IMR-90 (cell line): ENCODE measurements around the gene MAD2L2. TPM values are rescaled to one million over a fixed set of nuclear protein-coding genes. Genes with fewer than 3 reads are reported as not detected.

Experiments used
- ATAC-seq: fragments of 200-7000 bp; cut with Tn5 transposase; 2 replicates; pipeline ENCODE4 v1.9.1; 2020; ENCODE audit warnings: low read depth, mild to moderate bottlenecking, moderate library complexity
- BruUV-seq: library from RNA; stranded (reverse); fragments of 400-500 nt; replicated peaks from 2 replicates; lab custom pipeline; 2021; lab: Mats Ljungman, UMichigan
- CTCF ChIA-PET: fragments of 300-600 bp; formaldehyde crosslinking; extraction: SDS; loops from one replicate; lab custom pipeline; 2021; ENCODE audit warnings: antibody characterized with exemption; lab: Yijun Ruan, JAX
- POLR2A ChIA-PET: fragments of 300-600 bp; sonication (Branson Sonifier 250); formaldehyde crosslinking; loops from one replicate; lab custom pipeline; 2022; ENCODE audit warnings: antibody characterized with exemption; ENCODE audit not compliant: unreplicated experiment; lab: Charles Lee
- DNase-seq: peaks from one replicate; pipeline ENCODE4 v3.0.0; 2013
- H2AFZ ChIP-seq: replicated peaks from 2 replicates; pipeline ENCODE3; 2013; ENCODE audit warnings: low read length, mild to moderate bottlenecking; ENCODE audit not compliant: poor library complexity
- H2AK5ac ChIP-seq: 2 replicates; pipeline ENCODE4 v1.6.1; 2013; ENCODE audit warnings: low read depth, low read length, inconsistent platforms
- H2AK9ac ChIP-seq: replicated peaks from 2 replicates; pipeline ENCODE3; 2013; ENCODE audit warnings: mild to moderate bottlenecking, low read depth, low read length, moderate library complexity; ENCODE audit not compliant: poor library complexity
- H2BK120ac ChIP-seq: 2 replicates; pipeline ENCODE4 v1.6.1; 2013; ENCODE audit warnings: low read depth, low read length, inconsistent platforms
- H2BK15ac ChIP-seq: 3 replicates; pipeline ENCODE4 v1.6.1; 2013; ENCODE audit warnings: low read depth, low read length, inconsistent platforms
- H2BK20ac ChIP-seq: 2 replicates; pipeline ENCODE4 v1.6.1; 2013; ENCODE audit warnings: low read depth, mild to moderate bottlenecking, inconsistent platforms, low read length, moderate library complexity
- H2BK5ac ChIP-seq: 2 replicates; pipeline ENCODE4 v1.6.1; 2013; ENCODE audit warnings: mild to moderate bottlenecking, low read depth, low read length, inconsistent platforms; ENCODE audit not compliant: poor library complexity, severe bottlenecking
- H3K14ac ChIP-seq: replicated peaks from 2 replicates; pipeline ENCODE4 v1.6.1; 2013; ENCODE audit warnings: low read depth, low read length, inconsistent platforms
- H3K18ac ChIP-seq: 2 replicates; pipeline ENCODE4 v1.6.1; 2013; ENCODE audit warnings: low read depth, low read length, control low read depth
- H3K23ac ChIP-seq: 2 replicates; pipeline ENCODE4 v1.6.1; 2013; ENCODE audit warnings: low read depth, low read length, inconsistent platforms
- H3K27ac ChIP-seq: 2 replicates; pipeline ENCODE4 v1.5.1; 2013; ENCODE audit warnings: mild to moderate bottlenecking, control low read depth, low read length; ENCODE audit not compliant: insufficient read depth
- H3K27me3 ChIP-seq: 2 replicates; pipeline ENCODE4 v1.6.1; 2013; ENCODE audit warnings: low read length; ENCODE audit not compliant: control insufficient read depth, insufficient read depth
- H3K36me3 ChIP-seq: 2 replicates; pipeline ENCODE4 v1.6.1; 2013; ENCODE audit warnings: low read length, mixed read lengths; ENCODE audit not compliant: control insufficient read depth, insufficient read depth
- H3K4ac ChIP-seq: 2 replicates; pipeline ENCODE4 v1.6.1; 2013; ENCODE audit warnings: low read depth, low read length, inconsistent platforms
- H3K4me1 ChIP-seq: 2 replicates; pipeline ENCODE4 v1.6.1; 2013; ENCODE audit warnings: low read length, mixed read lengths; ENCODE audit not compliant: control insufficient read depth, insufficient read depth
- H3K4me2 ChIP-seq: 2 replicates; pipeline ENCODE4 v1.6.1; 2013; ENCODE audit warnings: low read depth, mild to moderate bottlenecking, control low read depth, low read length, moderate library complexity
- H3K4me3 ChIP-seq: 2 replicates; pipeline ENCODE4 v1.5.1; 2013; ENCODE audit warnings: low read depth, mild to moderate bottlenecking, control low read depth, low read length, moderate library complexity; ENCODE audit not compliant: insufficient read depth
- H3K56ac ChIP-seq: 2 replicates; pipeline ENCODE4 v1.6.1; 2013; ENCODE audit warnings: low read length, inconsistent platforms; ENCODE audit not compliant: insufficient read depth; ENCODE audit errors: extremely low read depth
- H3K79me1 ChIP-seq, 2 experiments: 2 replicates each; pipeline ENCODE4 v1.6.1; 2013; ENCODE audit warnings: low read length in 2 of 2, inconsistent platforms in 1 of 2, low read depth in 1 of 2
- H3K9ac ChIP-seq: 2 replicates; pipeline ENCODE4 v1.6.1; 2013; ENCODE audit warnings: low read depth, low read length, control low read depth
- H3K9me1 ChIP-seq: 2 replicates; pipeline ENCODE4 v1.6.1; 2013; ENCODE audit warnings: low read length, inconsistent platforms; ENCODE audit not compliant: insufficient read depth
- H3K9me3 ChIP-seq: 2 replicates; pipeline ENCODE4 v1.6.1; 2013; ENCODE audit warnings: low read length; ENCODE audit not compliant: control insufficient read depth, insufficient read depth
- H4K20me1 ChIP-seq: 2 replicates; pipeline ENCODE4 v1.6.1; 2013; ENCODE audit warnings: low read length, inconsistent platforms; ENCODE audit not compliant: insufficient read depth
- H4K5ac ChIP-seq: 2 replicates; pipeline ENCODE4 v1.6.1; 2013; ENCODE audit warnings: mild to moderate bottlenecking, low read depth, low read length, control low read depth
- H4K8ac ChIP-seq, 2 experiments: 2 replicates each; pipeline ENCODE4 v1.6.1; 2013; ENCODE audit warnings: low read depth in 2 of 2, low read length in 2 of 2, control low read depth in 1 of 2, inconsistent platforms in 1 of 2
- H4K91ac ChIP-seq: 2 replicates; pipeline ENCODE4 v1.6.1; 2013; ENCODE audit warnings: low read depth, low read length, inconsistent platforms; ENCODE audit not compliant: insufficient read depth
- BHLHE40 ChIP-seq: fragments of 150-350 bp; IDR thresholded peaks from 2 replicates; pipeline ENCODE4 v1.6.1; 2016; ENCODE audit warnings: mild to moderate bottlenecking, low read depth, low read length
- CEBPB ChIP-seq: IDR thresholded peaks from 2 replicates; pipeline ENCODE4 v1.6.1; 2012; ENCODE audit warnings: low read depth, low read length, improper control_type of control experiment
- CHD1 ChIP-seq: IDR thresholded peaks from 2 replicates; pipeline ENCODE4 v1.6.1; 2012; ENCODE audit warnings: low read depth, low read length, improper control_type of control experiment
- CTCF ChIP-seq: conservative IDR thresholded peaks from 2 replicates; pipeline ENCODE4 v1.5.1; 2012; ENCODE audit warnings: mild to moderate bottlenecking, low read depth, low read length, improper control_type of control experiment
- ELK1 ChIP-seq: fragments of 150-350 bp; IDR thresholded peaks from 2 replicates; pipeline ENCODE4 v1.6.1; 2016; ENCODE audit warnings: low read depth, mild to moderate bottlenecking, low read length, moderate library complexity, borderline replicate concordance
- FOS ChIP-seq: fragments of 150-350 bp; IDR thresholded peaks from 2 replicates; pipeline ENCODE4 v1.6.1; 2016; ENCODE audit warnings: low read depth, low read length
- MAFK ChIP-seq: IDR thresholded peaks from 2 replicates; pipeline ENCODE4 v1.6.1; 2012; ENCODE audit warnings: low read depth, low read length, improper control_type of control experiment
- MAZ ChIP-seq: IDR thresholded peaks from 2 replicates; pipeline ENCODE4 v1.6.1; 2012; ENCODE audit warnings: low read depth, mild to moderate bottlenecking, low read length, improper control_type of control experiment, moderate library complexity, borderline replicate concordance
- MXI1 ChIP-seq: IDR thresholded peaks from 2 replicates; pipeline ENCODE4 v1.6.1; 2012; ENCODE audit warnings: low read depth, mild to moderate bottlenecking, low read length, moderate library complexity, borderline replicate concordance
- NFE2L2 ChIP-seq: fragments of 150-350 bp; IDR thresholded peaks from 2 replicates; pipeline ENCODE4 v1.6.1; 2016; ENCODE audit warnings: low read depth, mild to moderate bottlenecking, low read length
- POLR2A ChIP-seq: IDR thresholded peaks from 2 replicates; pipeline ENCODE4 v1.6.1; 2012; ENCODE audit warnings: mild to moderate bottlenecking, low read depth, low read length
- RAD21 ChIP-seq: IDR thresholded peaks from 2 replicates; pipeline ENCODE4 v1.6.1; 2012; ENCODE audit warnings: low read length, improper control_type of control experiment
- RCOR1 ChIP-seq: IDR thresholded peaks from 2 replicates; pipeline ENCODE4 v1.6.1; 2012; ENCODE audit warnings: mild to moderate bottlenecking, low read length, improper control_type of control experiment; ENCODE audit not compliant: insufficient replicate concordance
- RFX5 ChIP-seq: IDR thresholded peaks from 2 replicates; pipeline ENCODE4 v1.8.0; 2012; ENCODE audit warnings: low read depth, mild to moderate bottlenecking, low read length, moderate library complexity
- SMC3 ChIP-seq: fragments of 150-350 bp; IDR thresholded peaks from 2 replicates; pipeline ENCODE4 v1.6.1; 2016; ENCODE audit warnings: low read depth, mild to moderate bottlenecking, antibody characterized with exemption, low read length, moderate library complexity
- USF2 ChIP-seq: fragments of 150-350 bp; IDR thresholded peaks from 2 replicates; pipeline ENCODE4 v1.6.1; 2017; ENCODE audit warnings: mild to moderate bottlenecking, antibody characterized with exemption, low read length, low read depth
- WGBS, 2 experiments: methylation state at CpG; one replicate each; pipeline versions ENCODE4 v1.1.5 to v1.1.7; 2013; ENCODE audit warnings: missing lambda C conversion rate in 2 of 2; ENCODE audit not compliant: insufficient read length in 1 of 2; ENCODE audit errors: extremely low coverage in 2 of 2; 5-methylcytosine and 5-hydroxymethylcytosine counted together
- dilution Hi-C: fragments of 300-500 bp; cut with HindIII; formaldehyde crosslinking; loops from one replicate; pipeline ENCODE4 v1.14.3; 2018; ENCODE audit warnings: low sequenced_read_pairs; ENCODE audit not compliant: unreplicated experiment
- in situ Hi-C: fragments of 300-500 bp; cut with MboI; formaldehyde crosslinking; loops from 3 replicates; pipeline ENCODE4 v1.14.3; 2019; ENCODE audit warnings: low sequenced_read_pairs, inconsistent platforms, mixed read lengths
- intact Hi-C: fragments of 100-400 bp; cut with micrococcal nuclease; formaldehyde crosslinking; loops from 2 replicates; pipeline ENCODE4 v1.10.0; 2022
- polyA plus RNA-seq, 3 experiments: library from polyadenylated mRNA; depleted of rRNA; stranded (reverse); fragments of >200 nt; gene quantifications; 2 replicates each; pipeline ENCODE4 v1.2.3, GENCODE V29; 2012; ENCODE audit warnings: low replicate concordance in 1 of 3
- total RNA-seq: library from RNA; depleted of rRNA; stranded (reverse); fragments of >200 nt; gene quantifications from 2 replicates; pipeline ENCODE4 v1.2.3, GENCODE V29; 2012

Gene MAD2L2
- total and polyA plus RNA-seq, 2 of the 4 experiments (the other 2 are of a cell fraction): 44.6 to 70.9 TPM

GRCh38 chr1:11711490-11711889 lies 30.5 kb upstream of the MAD2L2 start:
- no peak for ATAC-seq
- Histone ChIP-seq H3K9ac (no peak overlapping the region), H2BK20ac (no peak overlapping the region), H2BK15ac (no peak overlapping the region), H2BK5ac (no peak overlapping the region), H2AK5ac (no peak overlapping the region), H3K4ac (no peak overlapping the region), H3K4me2 (no peak overlapping the region), H2AFZ (no peak overlapping the region), H3K79me1 (no peaks in the 10 kb centered on the region), H3K18ac (no peak overlapping the region), H4K8ac (no peak overlapping the region), H4K20me1 (no peaks in the 10 kb centered on the region), H3K14ac (no peak overlapping the region), H3K4me3 (no peak overlapping the region), H4K5ac (no peak overlapping the region), H2AK9ac (no peak overlapping the region), H3K27me3 (peaks cover 21% of the 10 kb centered on the region), H3K56ac (no peak overlapping the region), H3K4me1 (no peaks in the 10 kb centered on the region), H3K27ac (no peak overlapping the region), H3K9me1 (no peaks in the 10 kb centered on the region), H3K23ac (no peak overlapping the region), H3K9me3 (no peaks in the 10 kb centered on the region), H2BK120ac (no peak overlapping the region), H4K91ac (no peak overlapping the region), H3K36me3 (no peaks in the 10 kb centered on the region)
- DNase-seq: no peak
- BruUV-seq: no TSS peak
- dilution Hi-C loops (no loop called here), in situ Hi-C loops (no loop called here), intact Hi-C loops (no loop called here)
- ChIA-PET CTCF (no interaction called here), POLR2A (no interaction called here)
- 100% methylated on average over 2 of the region's 5 CpGs; no CpG with 5 or more reads in 1 of the 2 experiments for WGBS, 2 experiments
- TF ChIP-seq FOS: no peak
- TF ChIP-seq RFX5: no peak
- TF ChIP-seq MXI1: no peak
- no peak for TF ChIP-seq CHD1
- no peak for TF ChIP-seq POLR2A
- no peak for TF ChIP-seq MAFK
- TF ChIP-seq CEBPB: no peak
- no peak for TF ChIP-seq BHLHE40
- no peak for TF ChIP-seq USF2
- no peak for TF ChIP-seq SMC3
- no peak for TF ChIP-seq RCOR1
- no peak for TF ChIP-seq CTCF
- TF ChIP-seq MAZ: no peak
- TF ChIP-seq NFE2L2: no peak
- no peak for TF ChIP-seq ELK1
- no peak for TF ChIP-seq RAD21
